K562 (cell line): ENCODE data around the gene IARS1. TPM values are rescaled to one million over a fixed set of nuclear protein-coding genes. Genes with fewer than 3 reads are reported as not detected.
A peak's percentile ranks its signal among the peaks of the same experiment; 100 is the strongest.

Source experiments
- HDGF ChIP-seq: fragments of 450-650 bp; IDR thresholded peaks from 2 replicates; pipeline ENCODE4 v1.6.1; 2016
- HMBOX1 ChIP-seq: sonication (generic); IDR thresholded peaks from 2 replicates; pipeline ENCODE4 v1.6.1; 2016
- KDM1A ChIP-seq, 2 experiments: fragments of 450-650 bp; IDR thresholded peaks; 2 replicates each; pipeline ENCODE4 v1.6.1; 2016; ENCODE audit warnings: mild to moderate bottlenecking in 2 of 2
- KDM4B ChIP-seq, 2 experiments: fragments of 450-650 bp in 1 of 2; sonication (generic) in 1 of 2; IDR thresholded peaks; 2 replicates each; pipeline ENCODE4 v1.6.1; 2016 to 2017; ENCODE audit warnings: borderline replicate concordance in 2 of 2, antibody characterized with exemption in 1 of 2, low read depth in 1 of 2, mild to moderate bottlenecking in 1 of 2
- LARP7 ChIP-seq: fragments of 450-650 bp; IDR thresholded peaks from 2 replicates; pipeline ENCODE4 v1.6.1; 2016
- MED1 ChIP-seq: sonication (generic); formaldehyde crosslinking; IDR thresholded peaks from 2 replicates; pipeline ENCODE4 v1.8.1; 2023; ENCODE audit warnings: missing genetic modification reagents, borderline replicate concordance
- MEF2A ChIP-seq: IDR thresholded peaks from 2 replicates; pipeline ENCODE4 v1.6.1; 2011; ENCODE audit warnings: low read depth, mild to moderate bottlenecking, low read length, moderate library complexity; ENCODE audit not compliant: control insufficient read depth
- NR1H2 ChIP-seq: sonication (generic); formaldehyde crosslinking; IDR thresholded peaks from 2 replicates; pipeline ENCODE4 v1.4.0; 2020; ENCODE audit warnings: mild to moderate bottlenecking, missing genetic modification reagents
- PHTF2 ChIP-seq: fragments of 250-450 bp; sonication (Bioruptor Pico); IDR thresholded peaks from 2 replicates; pipeline ENCODE4 v1.5.0; 2021; ENCODE audit warnings: mild to moderate bottlenecking
- SMC3 ChIP-seq: conservative IDR thresholded peaks from 2 replicates; pipeline ENCODE4 v1.6.1; 2011; ENCODE audit warnings: low read depth, low read length, improper control_type of control experiment; ENCODE audit not compliant: insufficient read depth
- ZHX1 ChIP-seq: fragments of 150-350 bp; conservative IDR thresholded peaks from 2 replicates; pipeline ENCODE4 v1.6.1; 2014; ENCODE audit warnings: low read length
- ZNF184 ChIP-seq: sonication (generic); formaldehyde crosslinking; IDR thresholded peaks from 2 replicates; pipeline ENCODE4 v1.5.0; 2020; ENCODE audit warnings: missing genetic modification reagents
- ZNF354B ChIP-seq: fragments of 250-450 bp; sonication (Bioruptor Pico); IDR thresholded peaks from 2 replicates; pipeline ENCODE4 v1.4.0; 2020
- ZNF436 ChIP-seq: fragments of 250-450, 450-650 bp; sonication (Bioruptor Pico); formaldehyde crosslinking; IDR thresholded peaks from 2 replicates; pipeline ENCODE4 v1.7.0; 2020; ENCODE audit warnings: mild to moderate bottlenecking
- ZNF449 ChIP-seq: fragments of 250-450 bp; sonication (Bioruptor Pico); IDR thresholded peaks from 2 replicates; pipeline ENCODE4 v1.8.0; 2022; ENCODE audit warnings: moderate library complexity, mild to moderate bottlenecking, inconsistent platforms
- ZNF668 ChIP-seq: fragments of 250-450 bp; sonication (Bioruptor Pico); IDR thresholded peaks from 2 replicates; pipeline ENCODE4 v1.8.0; 2022; ENCODE audit warnings: mild to moderate bottlenecking, inconsistent platforms
- ZNF780A ChIP-seq: fragments of 250-450 bp; sonication (Bioruptor Pico); IDR thresholded peaks from 2 replicates; pipeline ENCODE4 v1.5.0; 2021; ENCODE audit warnings: mild to moderate bottlenecking
- polyA plus RNA-seq, 8 experiments: library from polyadenylated mRNA; depleted of rRNA in 4 of 8; stranded (reverse) in 5 of 8; unstranded in 3 of 8; fragments of >200 nt; fragmentation: Nextera tagmentation in 2 of 8; fragmentation: Illumina TruSeq in 1 of 8; extraction: Ambion mirVana in 2 of 8; extraction: Trizol in 1 of 8; gene quantifications; 2 replicates each; pipeline versions ENCODE4 v1.2.1 to v1.2.3, GENCODE V29; 2011 to 2014; ENCODE audit warnings: inconsistent platforms in 1 of 8, missing spikeins in 1 of 8
- total RNA-seq, 7 experiments: library from RNA; depleted of rRNA in 6 of 7; stranded (reverse); fragments of >200 nt in 6 of 7; fragmentation: Illumina TruSeq in 2 of 7; extraction: Trizol in 2 of 7; gene quantifications; 2 replicates each; pipeline versions ENCODE4 v1.2.1 to v1.2.3, GENCODE V29; 2011 to 2021; ENCODE audit warnings: low replicate concordance in 1 of 7
- TF ChIP-seq, protein P1 (sequence below), 3 experiments: fragments of 200-800 bp in 1 of 3; fragments of 250-450 bp in 1 of 3; fragments of 450-650 bp in 1 of 3; sonication (Bioruptor Pico) in 1 of 3; sonication (Bioruptor generic) in 1 of 3; formaldehyde crosslinking in 1 of 3; IDR thresholded peaks; 2 replicates each; pipeline versions ENCODE4 v1.6.1 to v1.8.0; 2016 to 2022; ENCODE audit warnings: mild to moderate bottlenecking in 2 of 3, missing genetic modification characterization in 2 of 3, missing compliant biosample characterization in 1 of 3, moderate library complexity in 1 of 3
- TF ChIP-seq, protein P2 (sequence below): fragments of 250-450 bp; sonication (Bioruptor Pico); IDR thresholded peaks from 2 replicates; pipeline ENCODE4 v1.5.1; 2021; ENCODE audit warnings: mild to moderate bottlenecking

The IARS1 gene
- total and polyA plus RNA-seq, 9 of the 15 experiments (the other 6 are each of a cell fraction or from before 2014, with no cell fraction given) = 119 to 371 (median 234) TPM

DNA sequence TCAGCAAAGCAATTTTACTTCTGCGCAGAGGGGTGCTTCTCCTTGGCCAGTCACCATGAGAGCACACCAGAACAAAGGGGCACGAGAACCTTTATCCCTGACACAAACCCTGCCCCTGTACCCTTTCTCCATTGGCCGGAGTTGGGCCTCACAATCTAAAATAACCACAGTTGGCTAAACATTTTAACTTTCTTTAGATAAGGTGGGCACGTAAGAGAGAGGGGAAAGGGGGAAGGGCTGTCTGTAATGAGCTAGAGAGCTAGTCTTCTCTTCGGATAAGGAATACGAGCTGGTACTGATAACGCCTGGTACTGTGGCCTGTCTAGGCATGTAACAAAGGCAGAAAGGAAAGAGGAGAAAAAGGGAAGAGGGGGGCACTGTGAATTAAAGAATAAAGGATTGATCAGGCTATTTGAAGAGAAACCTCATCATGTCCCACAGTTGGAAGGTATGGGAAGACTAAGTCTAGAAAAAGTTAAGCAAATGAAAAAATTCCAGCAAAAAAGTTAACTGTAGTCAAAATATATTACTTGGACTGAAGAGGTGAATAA is 1.8 kb upstream of the IARS1 start (continued):
- TF ChIP-seq ZNF449 (CRISPR knock-in tag) (no peak), MED1 (CRISPR knock-in tag) (no peak), LARP7 (0 out of 2 replicates have a peak, but pooled peaks have one; percentile 44), SMC3 (no peak), ZNF668 (CRISPR knock-in tag) (no peak), MEF2A (no peak), ZNF354B (CRISPR knock-in tag) (no peak), ZHX1 (no peak), ZNF780A (CRISPR knock-in tag) (no peak), ZNF184 (CRISPR knock-in tag) (no peak), KDM4B (IDR thresholded peaks at IDR 0.05; ENCODE audit: borderline replicate concordance in 2 of 2, low read depth in 1 of 2) (no peak), HDGF (no peak), NR1H2 (CRISPR knock-in tag) (no peak), ZNF436 (CRISPR knock-in tag) (no peak), HMBOX1 (peak; percentile 90), PHTF2 (CRISPR knock-in tag) (no peak), KDM1A (IDR thresholded peaks at IDR 0.05) (0 out of 4 replicates have a peak, but pooled peaks of 1 of the 2 experiments have one; percentile 7)
- TF ChIP-seq, protein P1, sequence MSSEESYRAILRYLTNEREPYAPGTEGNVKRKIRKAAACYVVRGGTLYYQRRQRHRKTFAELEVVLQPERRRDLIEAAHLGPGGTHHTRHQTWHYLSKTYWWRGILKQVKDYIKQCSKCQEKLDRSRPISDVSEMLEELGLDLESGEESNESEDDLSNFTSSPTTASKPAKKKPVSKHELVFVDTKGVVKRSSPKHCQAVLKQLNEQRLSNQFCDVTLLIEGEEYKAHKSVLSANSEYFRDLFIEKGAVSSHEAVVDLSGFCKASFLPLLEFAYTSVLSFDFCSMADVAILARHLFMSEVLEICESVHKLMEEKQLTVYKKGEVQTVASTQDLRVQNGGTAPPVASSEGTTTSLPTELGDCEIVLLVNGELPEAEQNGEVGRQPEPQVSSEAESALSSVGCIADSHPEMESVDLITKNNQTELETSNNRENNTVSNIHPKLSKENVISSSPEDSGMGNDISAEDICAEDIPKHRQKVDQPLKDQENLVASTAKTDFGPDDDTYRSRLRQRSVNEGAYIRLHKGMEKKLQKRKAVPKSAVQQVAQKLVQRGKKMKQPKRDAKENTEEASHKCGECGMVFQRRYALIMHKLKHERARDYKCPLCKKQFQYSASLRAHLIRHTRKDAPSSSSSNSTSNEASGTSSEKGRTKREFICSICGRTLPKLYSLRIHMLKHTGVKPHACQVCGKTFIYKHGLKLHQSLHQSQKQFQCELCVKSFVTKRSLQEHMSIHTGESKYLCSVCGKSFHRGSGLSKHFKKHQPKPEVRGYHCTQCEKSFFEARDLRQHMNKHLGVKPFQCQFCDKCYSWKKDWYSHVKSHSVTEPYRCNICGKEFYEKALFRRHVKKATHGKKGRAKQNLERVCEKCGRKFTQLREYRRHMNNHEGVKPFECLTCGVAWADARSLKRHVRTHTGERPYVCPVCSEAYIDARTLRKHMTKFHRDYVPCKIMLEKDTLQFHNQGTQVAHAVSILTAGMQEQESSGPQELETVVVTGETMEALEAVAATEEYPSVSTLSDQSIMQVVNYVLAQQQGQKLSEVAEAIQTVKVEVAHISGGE (CRISPR knock-in tag; IDR thresholded peaks at IDR 0.05) = peak in 1 of 3 experiments; percentile 72; a peak in 2 of 6 replicates
- TF ChIP-seq, protein P2, sequence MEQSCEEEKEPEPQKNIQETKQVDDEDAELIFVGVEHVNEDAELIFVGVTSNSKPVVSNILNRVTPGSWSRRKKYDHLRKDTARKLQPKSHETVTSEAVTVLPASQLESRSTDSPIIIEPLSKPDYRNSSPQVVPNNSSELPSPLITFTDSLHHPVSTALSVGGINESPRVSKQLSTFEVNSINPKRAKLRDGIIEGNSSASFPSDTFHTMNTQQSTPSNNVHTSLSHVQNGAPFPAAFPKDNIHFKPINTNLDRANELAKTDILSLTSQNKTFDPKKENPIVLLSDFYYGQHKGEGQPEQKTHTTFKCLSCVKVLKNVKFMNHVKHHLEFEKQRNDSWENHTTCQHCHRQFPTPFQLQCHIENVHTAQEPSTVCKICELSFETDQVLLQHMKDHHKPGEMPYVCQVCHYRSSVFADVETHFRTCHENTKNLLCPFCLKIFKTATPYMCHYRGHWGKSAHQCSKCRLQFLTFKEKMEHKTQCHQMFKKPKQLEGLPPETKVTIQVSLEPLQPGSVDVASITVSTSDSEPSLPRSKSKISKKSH (CRISPR knock-in tag) = no peak
